ENCODE data around the gene ANLN. TPM values are rescaled to one million over a fixed set of nuclear protein-coding genes. Genes with fewer than 3 reads are reported as not detected.

ANLN gene
- total and polyA plus RNA-seq, 4 donors, result 12.4 to 35.5 (median 18.7) TPM

- H3K4me1 ChIP-seq (ENCODE audit: control insufficient read depth, insufficient read depth, low read length), result no peaks in the 10 kb centered on the region
- H3K27ac ChIP-seq (ENCODE audit: low read depth, low read length), result no peak overlapping the region
- peaks cover 6% of the 10 kb centered on the region for H3K36me3 ChIP-seq (ENCODE audit: control insufficient read depth, insufficient read depth, low read length)
- no peaks in the 10 kb centered on the region for H3K27me3 ChIP-seq (ENCODE audit: control insufficient read depth, insufficient read depth, low read length)
- H3K4me3 ChIP-seq (ENCODE audit: low read depth, low read length), result no peak overlapping the region
- H3K9me3 ChIP-seq (ENCODE audit: control insufficient read depth, insufficient read depth, low read length), result no peaks in the 10 kb centered on the region
- DNase-seq (ENCODE audit: low read depth in 4 of 6, low spot score in 6 of 6), result no peak
- 100% methylated on average over 1 of the region's 2 CpGs for WGBS (ENCODE audit: insufficient coverage)
Observed at GRCh38 chr7:36430186-36430585, 40.5 kb downstream of the ANLN start.

DNA sequence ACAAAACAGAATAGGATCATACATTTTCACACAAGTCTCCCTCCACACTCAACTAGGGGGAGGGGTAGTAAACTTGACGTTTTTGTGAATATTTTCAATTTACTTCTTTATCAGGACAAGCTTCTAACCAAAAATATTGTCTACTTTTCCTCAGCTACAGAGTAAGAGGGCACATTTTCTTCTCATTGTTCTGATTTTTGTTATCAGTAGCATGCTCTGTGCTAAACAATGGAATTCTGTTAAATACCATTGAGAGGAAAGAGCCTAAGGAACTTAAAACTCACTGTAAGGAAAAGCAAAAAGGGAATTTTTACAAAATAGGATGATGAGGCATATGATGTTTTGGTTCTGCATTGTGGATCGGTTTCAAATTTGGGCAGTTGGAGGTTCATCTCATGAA is 41.2 kb downstream of the ANLN start:
- Histone ChIP-seq H3K27ac (ENCODE audit: low read depth, low read length) (no peak overlapping the region), H3K9me3 (ENCODE audit: control insufficient read depth, insufficient read depth, low read length) (no peaks in the 10 kb centered on the region), H3K27me3 (ENCODE audit: control insufficient read depth, insufficient read depth, low read length) (no peaks in the 10 kb centered on the region), H3K4me1 (ENCODE audit: control insufficient read depth, insufficient read depth, low read length) (no peaks in the 10 kb centered on the region), H3K4me3 (ENCODE audit: low read depth, low read length) (no peak overlapping the region), H3K36me3 (ENCODE audit: control insufficient read depth, insufficient read depth, low read length) (peaks cover 6% of the 10 kb centered on the region)
- DNase-seq (ENCODE audit: low read depth in 4 of 6, low spot score in 6 of 6), result no peak
- no CpG with 5 or more reads among the region's 2 CpGs for WGBS (ENCODE audit: insufficient coverage)

GRCh38 chr7:36438211-36438610 is 48.5 kb downstream of the ANLN start:
- H3K4me3 ChIP-seq (ENCODE audit: low read depth, low read length), result no peak overlapping the region
- H3K9me3 ChIP-seq (ENCODE audit: control insufficient read depth, insufficient read depth, low read length), result no peaks in the 10 kb centered on the region
- H3K36me3 ChIP-seq (ENCODE audit: control insufficient read depth, insufficient read depth, low read length), result peaks cover 2% of the 10 kb centered on the region
- DNase-seq (ENCODE audit: low read depth in 4 of 6, low spot score in 6 of 6), result no peak
- H3K27ac ChIP-seq (ENCODE audit: low read depth, low read length), result no peak overlapping the region
- no peaks in the 10 kb centered on the region for H3K27me3 ChIP-seq (ENCODE audit: control insufficient read depth, insufficient read depth, low read length)
- H3K4me1 ChIP-seq (ENCODE audit: control insufficient read depth, insufficient read depth, low read length), result no peaks in the 10 kb centered on the region
- WGBS (ENCODE audit: insufficient coverage), result 96% methylated on average over 3 of the region's 4 CpGs

GRCh38 chr7:36439624-36440023 is 50.0 kb downstream of the ANLN start:
- 95% methylated on average over 2 of the region's 2 CpGs for WGBS (ENCODE audit: insufficient coverage)
- no peaks in the 10 kb centered on the region for H3K27me3 ChIP-seq (ENCODE audit: control insufficient read depth, insufficient read depth, low read length)

DNA sequence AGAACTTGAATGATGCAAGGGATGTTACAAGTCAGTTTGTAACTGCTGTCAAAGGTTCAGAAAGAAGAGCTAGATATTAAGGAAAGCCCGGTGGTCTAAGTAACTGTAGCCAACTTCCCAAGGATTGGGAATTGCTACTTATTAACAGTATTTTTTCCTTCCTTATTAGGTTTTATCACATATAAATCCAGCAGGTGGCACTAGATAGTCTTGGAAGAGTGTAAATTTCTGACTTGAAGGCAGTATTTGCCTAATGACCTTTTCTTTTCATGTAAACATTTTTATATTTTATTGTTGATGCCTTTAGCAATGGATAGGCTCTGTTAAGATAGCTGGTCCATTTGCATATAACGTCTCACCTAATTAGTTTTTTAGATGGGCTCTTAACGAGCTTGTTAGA is 51.2 kb downstream of the ANLN start:
- DNase-seq (ENCODE audit: low read depth in 4 of 6, low spot score in 6 of 6), result peak in 5 of 6 donors; percentile 7 to 84 (median 31)
- H3K9me3 ChIP-seq (ENCODE audit: control insufficient read depth, insufficient read depth, low read length), result no peaks in the 10 kb centered on the region
- no peaks in the 10 kb centered on the region for H3K27me3 ChIP-seq (ENCODE audit: control insufficient read depth, insufficient read depth, low read length)
- H3K36me3 ChIP-seq (ENCODE audit: control insufficient read depth, insufficient read depth, low read length), result no peaks in the 10 kb centered on the region
- no peak overlapping the region for H3K27ac ChIP-seq (ENCODE audit: low read depth, low read length)
- H3K4me3 ChIP-seq (ENCODE audit: low read depth, low read length), result no peak overlapping the region
- WGBS (ENCODE audit: insufficient coverage), result no CpG with 5 or more reads among the region's 3 CpGs
- no peaks in the 10 kb centered on the region for H3K4me1 ChIP-seq (ENCODE audit: control insufficient read depth, insufficient read depth, low read length)

More at GRCh38 chr7:36439624-36440023, 50.0 kb downstream of the ANLN start:
- Histone ChIP-seq H3K36me3 (ENCODE audit: control insufficient read depth, insufficient read depth, low read length) (peaks cover 1% of the 10 kb centered on the region), H3K27ac (ENCODE audit: low read depth, low read length) (no peak overlapping the region), H3K4me1 (ENCODE audit: control insufficient read depth, insufficient read depth, low read length) (no peaks in the 10 kb centered on the region), H3K9me3 (ENCODE audit: control insufficient read depth, insufficient read depth, low read length) (no peaks in the 10 kb centered on the region), H3K4me3 (ENCODE audit: low read depth, low read length) (no peak overlapping the region)
- DNase-seq (ENCODE audit: low read depth in 4 of 6, low spot score in 6 of 6), result no peak

GRCh38 chr7:36441344-36442022 is 51.8 kb downstream of the ANLN start:
- H3K4me1 ChIP-seq (ENCODE audit: control insufficient read depth, insufficient read depth, low read length), result no peaks in the 10 kb centered on the region
- H3K27me3 ChIP-seq (ENCODE audit: control insufficient read depth, insufficient read depth, low read length), result no peaks in the 10 kb centered on the region
- peak in 1 of 6 donors; percentile 42 for DNase-seq (ENCODE audit: low read depth in 4 of 6, low spot score in 6 of 6)
- H3K27ac ChIP-seq (ENCODE audit: low read depth, low read length), result no peak overlapping the region
- no peaks in the 10 kb centered on the region for H3K36me3 ChIP-seq (ENCODE audit: control insufficient read depth, insufficient read depth, low read length)
- H3K9me3 ChIP-seq (ENCODE audit: control insufficient read depth, insufficient read depth, low read length), result no peaks in the 10 kb centered on the region
- no peak overlapping the region for H3K4me3 ChIP-seq (ENCODE audit: low read depth, low read length)
- WGBS (ENCODE audit: insufficient coverage), result 83% methylated on average over 3 of the region's 7 CpGs

DNA sequence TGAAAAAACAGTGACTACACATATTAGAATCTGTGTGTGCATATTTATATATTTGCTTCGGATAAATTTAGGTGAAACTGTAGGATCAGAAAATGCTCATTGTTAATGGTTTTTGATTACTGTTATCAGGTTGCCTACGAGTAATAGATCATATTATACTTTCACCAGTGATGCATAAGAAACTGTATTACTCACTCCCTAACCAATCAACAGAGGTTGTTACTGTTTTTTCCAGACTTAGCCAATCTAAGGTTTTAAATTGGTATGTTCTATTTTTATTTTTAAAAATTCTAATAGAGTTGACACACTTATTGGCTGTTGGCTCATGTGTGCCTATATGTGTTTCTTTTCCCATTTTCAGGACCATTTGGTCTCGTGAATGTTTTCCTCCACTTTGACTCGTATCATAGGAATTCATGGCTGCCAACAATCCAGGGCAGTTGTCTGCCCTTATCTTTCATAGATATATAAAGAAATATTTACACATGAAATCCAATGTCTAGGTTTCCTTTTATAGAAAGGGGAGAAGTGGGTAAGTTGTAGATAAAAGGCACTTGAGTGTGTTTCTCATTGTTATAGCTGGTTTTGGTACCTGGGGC is 59.2 kb downstream of the ANLN start:
- WGBS (ENCODE audit: insufficient coverage), result no CpG with 5 or more reads among the region's 4 CpGs
- Histone ChIP-seq H3K27me3 (ENCODE audit: control insufficient read depth, insufficient read depth, low read length) (no peaks in the 10 kb centered on the region), H3K36me3 (ENCODE audit: control insufficient read depth, insufficient read depth, low read length) (no peaks in the 10 kb centered on the region), H3K27ac (ENCODE audit: low read depth, low read length) (no peak overlapping the region), H3K9me3 (ENCODE audit: control insufficient read depth, insufficient read depth, low read length) (no peaks in the 10 kb centered on the region), H3K4me3 (ENCODE audit: low read depth, low read length) (no peak overlapping the region), H3K4me1 (ENCODE audit: control insufficient read depth, insufficient read depth, low read length) (no peaks in the 10 kb centered on the region)
- no peak for DNase-seq (ENCODE audit: low read depth in 4 of 6, low spot score in 6 of 6)

GRCh38 chr7:36449685-36450084 is 60.0 kb downstream of the ANLN start:
- H3K36me3 ChIP-seq (ENCODE audit: control insufficient read depth, insufficient read depth, low read length), result no peaks in the 10 kb centered on the region
- no peaks in the 10 kb centered on the region for H3K27me3 ChIP-seq (ENCODE audit: control insufficient read depth, insufficient read depth, low read length)
- no peaks in the 10 kb centered on the region for H3K9me3 ChIP-seq (ENCODE audit: control insufficient read depth, insufficient read depth, low read length)
- H3K27ac ChIP-seq (ENCODE audit: low read depth, low read length), result no peak overlapping the region
- no peak for DNase-seq (ENCODE audit: low read depth in 4 of 6, low spot score in 6 of 6)
- H3K4me1 ChIP-seq (ENCODE audit: control insufficient read depth, insufficient read depth, low read length), result no peaks in the 10 kb centered on the region
- WGBS (ENCODE audit: insufficient coverage), result no CpG with 5 or more reads among the region's 5 CpGs
- no peak overlapping the region for H3K4me3 ChIP-seq (ENCODE audit: low read depth, low read length)

DNA sequence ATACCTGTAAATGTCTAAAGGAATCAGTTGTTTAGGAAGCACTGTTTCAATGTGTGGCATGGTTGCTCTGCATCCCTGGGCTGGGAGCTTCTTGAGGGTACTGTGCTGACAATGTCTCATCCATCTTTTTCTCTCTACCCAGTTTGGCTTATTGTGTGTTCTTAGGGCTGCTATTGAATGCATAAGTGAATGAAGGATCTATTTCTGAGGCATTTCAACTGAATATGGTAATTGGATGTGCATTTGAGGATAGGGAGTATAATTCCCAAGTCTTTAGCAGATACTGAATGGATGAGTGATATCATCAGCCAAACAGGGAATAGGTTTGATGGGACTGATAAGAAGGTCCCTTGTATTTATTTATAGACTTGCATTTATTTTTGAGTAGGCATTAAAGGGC is 64.1 kb downstream of the ANLN start:
- no peaks in the 10 kb centered on the region for H3K36me3 ChIP-seq (ENCODE audit: control insufficient read depth, insufficient read depth, low read length)
- no peak overlapping the region for H3K4me3 ChIP-seq (ENCODE audit: low read depth, low read length)
- no peaks in the 10 kb centered on the region for H3K27me3 ChIP-seq (ENCODE audit: control insufficient read depth, insufficient read depth, low read length)
- H3K4me1 ChIP-seq (ENCODE audit: control insufficient read depth, insufficient read depth, low read length), result no peaks in the 10 kb centered on the region
- H3K27ac ChIP-seq (ENCODE audit: low read depth, low read length), result no peak overlapping the region
- H3K9me3 ChIP-seq (ENCODE audit: control insufficient read depth, insufficient read depth, low read length), result no peaks in the 10 kb centered on the region
- DNase-seq (ENCODE audit: low read depth in 4 of 6, low spot score in 6 of 6), result peak in 1 of 6 donors; percentile 15

GRCh38 chr7:36455646-36456045 is 66.0 kb downstream of the ANLN start:
- H3K27ac ChIP-seq (ENCODE audit: low read depth, low read length), result no peak overlapping the region
- 100% methylated on average over 2 of the region's 4 CpGs for WGBS (ENCODE audit: insufficient coverage)
- H3K9me3 ChIP-seq (ENCODE audit: control insufficient read depth, insufficient read depth, low read length), result no peaks in the 10 kb centered on the region
- H3K4me3 ChIP-seq (ENCODE audit: low read depth, low read length), result no peak overlapping the region
- H3K36me3 ChIP-seq (ENCODE audit: control insufficient read depth, insufficient read depth, low read length), result no peaks in the 10 kb centered on the region
- no peaks in the 10 kb centered on the region for H3K4me1 ChIP-seq (ENCODE audit: control insufficient read depth, insufficient read depth, low read length)
- no peak for DNase-seq (ENCODE audit: low read depth in 4 of 6, low spot score in 6 of 6)
- no peaks in the 10 kb centered on the region for H3K27me3 ChIP-seq (ENCODE audit: control insufficient read depth, insufficient read depth, low read length)
